Dendritic cell treated with granulocyte-macrophage colony-stimulating factor and Interleukin-4, amounts not matched to agents 40 ng/mL and 50 ng/mL, for 4 days (primary cell): Measurements from ENCODE around the gene LGALS7.
A peak's percentile ranks its signal among the peaks of the same experiment; 100 is the strongest.

ENCODE experiments used
- H3K27ac Mint-ChIP-seq: one replicate; pipeline ENCODE4 v1.8.0; 2022; ENCODE audit warnings: mild to moderate bottlenecking, mixed read lengths
- H3K27me3 Mint-ChIP-seq: one replicate; pipeline ENCODE4 v1.8.0; 2022; ENCODE audit warnings: mild to moderate bottlenecking, mixed read lengths
- H3K36me3 Mint-ChIP-seq: one replicate; pipeline ENCODE4 v1.8.0; 2022; ENCODE audit warnings: low read depth, mixed read lengths
- H3K4me1 Mint-ChIP-seq: one replicate; pipeline ENCODE4 v1.8.0; 2022; ENCODE audit warnings: low read depth, mixed read lengths
- H3K4me3 Mint-ChIP-seq: one replicate; pipeline ENCODE4 v1.8.0; 2022; ENCODE audit warnings: mild to moderate bottlenecking, moderate library complexity, mixed read lengths
- H3K9me3 Mint-ChIP-seq: one replicate; pipeline ENCODE4 v1.8.0; 2022; ENCODE audit warnings: mixed read lengths
- intact Hi-C: fragments of 100-400 bp; cut with micrococcal nuclease; formaldehyde crosslinking; loops from one replicate; pipeline ENCODE4 v1.15.0; 2022

LGALS7 gene

DNA sequence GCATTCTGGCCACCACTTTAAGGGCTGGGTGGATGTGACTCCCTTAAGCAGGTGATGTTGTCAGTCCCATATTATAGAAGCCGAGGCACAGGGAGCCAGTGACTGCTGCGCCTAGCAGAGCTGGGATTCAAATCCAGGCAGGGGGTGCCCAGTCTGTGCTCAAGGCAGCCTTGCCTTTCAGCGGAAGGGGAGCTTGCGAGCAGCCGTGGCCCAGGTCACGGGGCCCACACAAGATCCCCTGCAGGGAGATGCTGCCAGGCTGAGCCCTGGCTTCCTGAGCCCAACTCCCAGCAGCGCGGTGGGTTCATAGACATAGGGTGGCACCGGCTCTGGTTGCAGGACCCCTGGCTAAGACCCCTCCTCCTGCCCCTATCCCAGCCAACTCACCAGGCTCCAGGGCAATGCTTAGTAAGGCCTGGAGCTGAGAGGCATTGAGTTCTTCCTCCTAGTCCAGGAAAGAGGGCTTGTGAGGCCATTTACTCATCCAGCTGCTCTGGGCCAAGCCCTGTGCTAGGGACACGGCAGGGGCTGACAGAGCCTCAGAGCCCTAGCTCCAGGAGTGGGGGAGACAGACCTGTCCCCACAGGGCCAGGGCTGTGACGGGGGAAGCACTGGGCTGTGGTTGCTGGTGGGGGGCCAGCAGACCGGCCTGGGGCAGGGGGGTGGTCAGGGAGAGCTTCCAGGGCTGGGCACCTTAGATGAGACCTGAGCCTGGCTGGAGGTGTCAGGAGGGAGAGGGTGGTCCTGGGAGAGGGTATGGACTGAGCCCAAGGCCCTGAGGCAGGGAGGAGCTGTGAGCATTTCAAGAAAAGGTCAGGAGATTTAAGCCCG is 38.7 kb downstream of the LGALS7 start:
- peaks cover 54% of the 10 kb centered on the region for H3K4me1 Mint-ChIP-seq
- H3K9me3 Mint-ChIP-seq, result no peaks in the 10 kb centered on the region
- intact Hi-C loops, result loop anchor here (10.0 kb wide), 1 partner anchor 110 kb away; the partner anchor contains the start of gene HNRNPL
- peaks cover 28% of the 10 kb centered on the region for H3K36me3 Mint-ChIP-seq
- peak overlapping the region; percentile 52 for H3K27ac Mint-ChIP-seq
- H3K27me3 Mint-ChIP-seq, result peaks cover 23% of the 10 kb centered on the region
- peak overlapping the region; percentile 58 for H3K4me3 Mint-ChIP-seq

DNA sequence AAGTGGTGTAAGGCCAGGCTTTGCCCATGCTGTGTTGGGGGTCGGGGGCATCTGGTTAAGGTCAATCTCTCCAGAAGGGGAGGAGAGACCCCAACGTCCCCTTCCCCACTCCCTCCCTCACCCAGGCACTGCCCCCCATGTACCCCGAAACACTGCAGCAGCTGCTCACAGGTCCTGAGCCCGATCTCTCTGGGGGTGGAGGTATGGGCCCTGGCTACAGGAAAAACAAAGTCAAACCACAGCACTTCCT is 39.2 kb downstream of the LGALS7 start:
- intact Hi-C loops, result loop anchor here (10.0 kb wide), 1 partner anchor 111 kb away; the partner anchor contains the start of gene HNRNPL
- Mint-ChIP-seq H3K27ac (no peak overlapping the region), H3K9me3 (no peaks in the 10 kb centered on the region), H3K36me3 (peaks cover 33% of the 10 kb centered on the region), H3K27me3 (peaks cover 21% of the 10 kb centered on the region), H3K4me1 (peaks cover 48% of the 10 kb centered on the region), H3K4me3 (no peak overlapping the region)

DNA sequence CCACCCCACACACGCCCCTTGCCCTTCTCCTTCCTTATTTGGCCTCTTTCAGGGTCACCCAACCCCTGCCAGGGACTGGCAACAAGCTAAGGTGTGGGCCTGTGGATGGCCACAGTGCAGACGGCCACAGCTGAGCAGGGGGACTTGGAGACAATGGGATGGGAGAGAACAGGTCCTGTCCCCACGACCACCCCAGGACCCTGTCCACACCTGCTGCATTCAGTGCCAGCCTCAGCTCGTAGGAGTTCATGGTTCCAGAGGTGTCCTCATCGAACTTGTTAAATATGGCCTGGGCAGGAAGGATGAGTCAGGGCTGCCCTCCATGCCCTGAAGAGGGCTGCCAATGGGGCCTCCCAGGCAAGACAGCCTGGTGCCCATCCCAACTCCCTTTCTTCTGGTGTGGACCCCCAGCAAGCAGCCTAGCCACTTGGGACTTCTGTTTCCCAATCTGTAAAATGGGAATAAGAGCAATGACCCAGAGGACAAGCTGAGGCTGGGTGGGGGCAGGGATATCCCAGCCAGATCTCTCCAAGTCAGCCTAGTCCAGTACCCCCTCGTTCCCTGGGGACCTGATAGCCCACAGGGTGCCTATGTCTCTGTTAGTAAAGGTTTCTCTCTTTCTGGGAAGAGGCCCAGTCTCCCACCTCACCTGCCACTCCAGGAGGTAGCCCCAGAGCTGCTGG is 39.7 kb downstream of the LGALS7 start:
- H3K36me3 Mint-ChIP-seq, result peaks cover 38% of the 10 kb centered on the region
- H3K9me3 Mint-ChIP-seq, result no peaks in the 10 kb centered on the region
- H3K27ac Mint-ChIP-seq, result peak overlapping the region; percentile 29
- H3K4me1 Mint-ChIP-seq, result peaks cover 47% of the 10 kb centered on the region
- H3K27me3 Mint-ChIP-seq, result peaks cover 20% of the 10 kb centered on the region
- no peak overlapping the region for H3K4me3 Mint-ChIP-seq
- intact Hi-C loops, result loop anchor here (10.0 kb wide), 1 partner anchor 111 kb away; the partner anchor contains the start of gene HNRNPL

DNA sequence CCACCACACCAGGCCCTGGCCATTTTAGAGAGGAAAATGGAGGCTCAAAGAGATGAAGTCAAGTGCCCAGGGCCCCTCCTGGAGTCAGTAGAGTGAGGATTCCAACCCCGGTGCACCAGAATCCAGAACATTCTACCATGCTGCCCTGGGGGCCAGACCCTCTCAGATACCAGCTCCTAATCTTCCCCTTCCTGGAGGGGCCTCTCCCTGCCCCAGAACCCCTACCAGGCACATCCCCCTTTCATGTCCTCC is 40.1 kb downstream of the LGALS7 start:
- Mint-ChIP-seq H3K27ac (peak overlapping the region; percentile 29), H3K9me3 (no peaks in the 10 kb centered on the region), H3K4me3 (no peak overlapping the region), H3K27me3 (peaks cover 16% of the 10 kb centered on the region), H3K4me1 (peaks cover 52% of the 10 kb centered on the region), H3K36me3 (peaks cover 43% of the 10 kb centered on the region)
- intact Hi-C loops, result loop anchor here (10.0 kb wide), 1 partner anchor 112 kb away; the partner anchor contains the start of gene HNRNPL

DNA sequence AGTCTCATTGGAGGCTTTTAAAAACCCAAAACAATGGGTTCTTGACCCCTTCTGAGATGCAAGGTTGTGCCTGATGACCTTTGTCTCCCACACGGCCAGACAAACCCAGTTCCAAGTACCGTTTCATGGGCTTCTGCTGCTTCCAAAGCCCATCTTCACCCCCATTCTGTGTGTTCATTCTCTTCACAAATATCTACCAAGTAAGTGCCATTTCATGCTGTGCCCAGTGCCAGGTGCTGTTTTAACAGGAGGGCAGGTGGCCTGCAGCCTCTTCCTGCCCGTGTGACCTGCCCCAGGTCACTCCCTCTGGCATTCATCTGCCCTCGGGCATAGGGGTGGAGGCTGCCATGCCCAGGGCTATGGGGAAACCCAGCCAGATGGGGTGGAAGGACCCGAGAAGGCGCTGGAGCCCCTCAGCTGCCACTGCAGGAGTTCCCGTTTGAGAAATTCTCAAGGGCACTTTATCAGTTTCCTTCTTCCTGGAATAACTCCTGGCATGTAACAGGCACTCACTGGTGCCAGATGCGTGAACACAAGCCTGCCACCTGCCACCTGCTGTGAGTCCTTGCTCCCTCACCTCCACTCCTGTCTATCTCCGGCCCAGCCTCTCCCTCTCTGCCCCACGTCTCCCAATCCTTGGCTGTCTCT is 41.5 kb downstream of the LGALS7 start:
- H3K4me3 Mint-ChIP-seq, result no peak overlapping the region
- H3K4me1 Mint-ChIP-seq, result peaks cover 48% of the 10 kb centered on the region
- no peaks in the 10 kb centered on the region for H3K9me3 Mint-ChIP-seq

DNA sequence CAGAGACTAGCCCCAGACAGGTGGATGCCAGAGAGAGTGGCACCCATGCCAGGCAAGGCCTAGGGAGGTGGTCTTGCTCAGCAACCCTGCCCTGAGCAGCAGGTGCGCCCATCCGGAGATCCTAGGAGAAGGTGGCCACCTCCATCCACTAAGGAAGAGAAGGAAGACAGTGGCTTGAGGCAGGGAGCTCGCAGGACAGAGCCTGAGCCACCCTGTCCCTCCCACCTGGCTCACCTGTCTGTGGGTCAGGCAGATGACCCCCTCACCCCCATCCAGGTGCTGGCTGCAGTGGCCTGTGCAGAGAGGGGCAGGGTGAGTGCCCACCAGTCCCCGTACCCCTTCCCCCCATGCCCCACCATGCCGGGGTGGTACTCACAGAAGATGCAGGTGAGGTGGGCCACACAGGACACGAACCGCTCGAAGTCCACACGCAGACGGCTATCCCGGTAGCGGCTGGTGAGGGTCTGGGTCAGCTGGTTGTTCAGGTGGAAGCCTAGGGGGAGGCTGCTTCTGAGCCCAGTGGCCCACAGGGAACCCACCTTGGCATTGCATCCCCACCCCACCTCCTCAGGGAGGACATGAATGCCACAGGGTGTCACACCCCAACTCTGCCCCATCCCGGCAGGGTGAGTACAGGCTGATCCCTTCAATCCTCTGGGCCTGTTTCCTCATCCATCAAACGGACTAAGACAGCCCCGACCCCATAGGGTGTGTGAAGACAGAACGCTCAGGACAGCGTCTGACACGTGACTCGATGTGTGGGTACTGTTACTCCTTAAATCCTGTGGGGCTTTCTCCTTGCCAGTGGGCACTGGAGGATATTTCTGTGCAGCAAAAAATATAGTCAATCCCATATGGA is 42.4 kb downstream of the LGALS7 start:
- Mint-ChIP-seq H3K4me1 (peaks cover 43% of the 10 kb centered on the region), H3K9me3 (no peaks in the 10 kb centered on the region), H3K27ac (no peak overlapping the region), H3K36me3 (peaks cover 65% of the 10 kb centered on the region), H3K4me3 (no peak overlapping the region), H3K27me3 (no peaks in the 10 kb centered on the region)
- intact Hi-C loops, result loop anchor here (10.0 kb wide), 1 partner anchor 114 kb away; the partner anchor contains the start of gene HNRNPL

More for the DNA sequence above, 41.5 kb downstream of the LGALS7 start:
- intact Hi-C loops, result loop anchor here (10.0 kb wide), 1 partner anchor 113 kb away; the partner anchor contains the start of gene HNRNPL
- Mint-ChIP-seq H3K36me3 (peaks cover 57% of the 10 kb centered on the region), H3K27ac (peak overlapping the region; percentile 19), H3K27me3 (peaks cover 5% of the 10 kb centered on the region)

DNA sequence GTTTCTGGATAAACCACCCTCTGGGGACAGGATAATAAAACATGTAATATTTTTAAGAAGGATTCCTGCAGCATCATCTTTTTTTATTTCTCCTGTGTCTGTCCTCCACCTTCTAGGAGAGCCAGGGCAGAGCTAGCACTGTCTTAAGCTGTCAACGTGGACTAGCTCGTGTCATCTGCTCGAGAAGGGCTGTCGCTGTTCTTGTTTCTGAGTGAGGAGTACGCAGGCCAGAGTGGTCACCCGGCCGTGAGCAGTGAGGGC is 42.9 kb downstream of the LGALS7 start:
- intact Hi-C loops, result loop anchor here (10.0 kb wide), 1 partner anchor 114 kb away; the partner anchor contains the start of gene HNRNPL
- no peak overlapping the region for H3K4me3 Mint-ChIP-seq
- H3K27me3 Mint-ChIP-seq, result no peaks in the 10 kb centered on the region
- peaks cover 41% of the 10 kb centered on the region for H3K4me1 Mint-ChIP-seq
- no peaks in the 10 kb centered on the region for H3K9me3 Mint-ChIP-seq
- peaks cover 70% of the 10 kb centered on the region for H3K36me3 Mint-ChIP-seq
- no peak overlapping the region for H3K27ac Mint-ChIP-seq

DNA sequence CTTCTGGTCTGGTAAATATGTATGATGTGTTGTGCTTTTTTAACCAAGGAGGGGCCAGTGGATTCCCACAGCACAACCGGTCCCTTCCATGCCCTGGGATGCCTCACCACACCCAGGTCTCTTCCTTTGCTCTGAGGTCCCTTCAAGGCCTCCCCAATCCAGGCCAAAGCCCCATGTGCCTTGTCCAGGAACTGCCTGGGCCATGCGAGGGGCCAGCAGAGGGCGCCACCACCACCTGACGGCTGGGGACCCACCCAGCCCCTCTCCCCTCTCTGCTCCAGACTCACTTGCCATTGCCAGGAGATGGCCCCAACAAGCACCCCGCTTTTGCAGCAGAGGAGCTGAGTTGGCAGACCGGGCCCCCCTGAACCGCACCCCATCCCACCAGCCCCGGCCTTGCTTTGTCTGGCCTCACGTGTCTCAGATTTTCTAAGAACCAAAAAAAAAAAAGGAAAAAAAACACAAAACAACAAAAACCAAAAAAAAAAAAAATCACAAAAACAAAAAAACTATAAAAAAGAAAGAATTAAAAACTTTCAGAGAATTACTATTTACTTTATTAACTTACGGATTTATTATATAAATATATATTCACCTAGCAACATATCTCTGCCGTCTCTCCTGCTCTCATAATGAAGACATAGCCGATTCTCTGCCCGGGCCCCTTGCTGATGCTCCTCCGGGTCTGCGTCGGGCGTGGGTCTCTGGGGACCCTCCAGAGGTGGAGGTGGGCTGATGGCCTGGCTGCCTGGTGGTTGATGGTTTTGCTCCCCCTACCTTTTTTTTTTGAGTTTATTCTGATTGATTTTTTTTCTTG is 43.5 kb downstream of the LGALS7 start:
- H3K9me3 Mint-ChIP-seq, result no peaks in the 10 kb centered on the region
- peaks cover 76% of the 10 kb centered on the region for H3K36me3 Mint-ChIP-seq
- intact Hi-C loops, result loop anchor here (5.0 to 10.0 kb wide), 2 partner anchors 115 to 202 kb away; partner anchors contain the start of genes HNRNPL, MRPS12 and SARS2
- H3K27me3 Mint-ChIP-seq, result no peaks in the 10 kb centered on the region
- no peak overlapping the region for H3K4me3 Mint-ChIP-seq
- no peak overlapping the region for H3K27ac Mint-ChIP-seq
- H3K4me1 Mint-ChIP-seq, result peaks cover 36% of the 10 kb centered on the region

DNA sequence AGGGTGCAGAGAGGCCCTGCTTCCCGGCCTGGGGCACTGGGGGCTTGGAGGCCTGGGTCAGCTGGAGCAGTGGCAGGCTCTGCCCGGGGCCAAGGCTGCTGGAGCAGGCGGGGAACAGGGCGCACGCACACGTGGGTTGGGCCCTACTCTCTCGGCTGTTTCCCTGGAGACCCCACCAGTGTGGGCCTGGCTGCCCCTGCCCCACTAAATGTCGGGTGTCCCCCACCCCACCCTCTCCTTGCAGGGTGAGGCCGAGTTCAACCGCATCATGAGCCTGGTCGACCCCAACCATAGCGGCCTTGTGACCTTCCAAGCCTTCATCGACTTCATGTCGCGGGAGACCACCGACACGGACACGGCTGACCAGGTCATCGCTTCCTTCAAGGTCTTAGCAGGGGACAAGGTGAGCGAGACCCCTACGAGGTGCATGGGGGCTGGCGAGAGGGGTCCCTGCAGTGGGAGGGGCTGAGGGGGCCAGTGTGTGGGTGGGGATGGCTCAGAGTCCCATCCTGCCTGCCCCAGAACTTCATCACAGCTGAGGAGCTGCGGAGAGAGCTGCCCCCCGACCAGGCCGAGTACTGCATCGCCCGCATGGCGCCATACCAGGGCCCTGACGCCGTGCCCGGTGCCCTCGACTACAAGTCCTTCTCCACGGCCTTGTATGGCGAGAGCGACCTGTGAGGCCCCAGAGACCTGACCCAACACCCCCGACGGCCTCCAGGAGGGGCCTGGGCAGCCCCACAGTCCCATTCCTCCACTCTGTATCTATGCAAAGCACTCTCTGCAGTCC is 44.4 kb downstream of the LGALS7 start:
- H3K4me3 Mint-ChIP-seq, result no peak overlapping the region
- peaks cover 85% of the 10 kb centered on the region for H3K36me3 Mint-ChIP-seq
- no peaks in the 10 kb centered on the region for H3K9me3 Mint-ChIP-seq
- no peak overlapping the region for H3K27ac Mint-ChIP-seq
- intact Hi-C loops, result loop anchor here (5.0 kb wide), 1 partner anchor 203 kb away; the partner anchor contains the start of genes MRPS12 and SARS2
- H3K27me3 Mint-ChIP-seq, result no peaks in the 10 kb centered on the region
- H3K4me1 Mint-ChIP-seq, result peaks cover 26% of the 10 kb centered on the region

DNA sequence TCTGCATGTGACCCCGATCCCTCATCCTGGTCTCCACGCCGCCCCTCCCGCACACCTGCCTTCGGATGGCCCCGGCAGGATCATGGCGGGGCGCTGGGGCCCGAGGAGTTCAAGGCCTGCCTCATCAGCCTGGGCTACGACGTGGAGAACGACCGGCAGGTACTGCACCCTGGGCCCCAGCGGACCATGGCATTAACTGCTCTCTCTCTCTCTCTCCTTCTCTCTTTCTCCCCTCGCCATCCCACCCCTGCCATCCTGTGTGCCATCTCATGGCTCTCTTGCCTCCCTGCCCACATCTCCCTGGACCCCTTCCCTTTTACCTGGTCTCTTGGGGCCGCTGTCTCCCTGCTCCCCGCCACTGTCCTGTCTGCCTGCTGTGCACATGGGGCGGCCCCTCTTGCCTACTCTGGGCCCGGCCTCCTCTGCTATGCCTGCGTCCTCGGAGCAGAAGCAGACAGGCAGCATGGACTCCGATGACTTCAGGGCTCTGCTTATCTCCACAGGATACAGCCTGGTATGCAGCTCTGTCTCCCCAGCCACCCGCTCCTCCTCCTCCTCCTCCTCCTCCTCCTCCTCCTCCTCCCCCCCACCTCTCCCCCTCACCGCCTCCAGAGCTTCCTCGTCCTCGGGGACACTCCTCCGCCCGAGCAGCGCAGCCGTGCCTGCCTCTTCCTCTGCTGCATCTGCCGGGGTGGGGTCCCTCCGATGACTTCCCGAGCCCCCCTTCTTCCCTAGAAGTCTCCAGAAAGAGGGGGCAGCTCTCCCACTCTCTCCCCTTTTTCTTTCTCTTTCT is 45.3 kb downstream of the LGALS7 start:
- Mint-ChIP-seq H3K36me3 (peaks cover 94% of the 10 kb centered on the region), H3K4me3 (no peak overlapping the region), H3K4me1 (peaks cover 18% of the 10 kb centered on the region), H3K27me3 (no peaks in the 10 kb centered on the region), H3K27ac (no peak overlapping the region), H3K9me3 (no peaks in the 10 kb centered on the region)
- intact Hi-C loops, result loop anchor here (5.0 kb wide), 1 partner anchor 204 kb away; the partner anchor contains the start of genes MRPS12 and SARS2

DNA sequence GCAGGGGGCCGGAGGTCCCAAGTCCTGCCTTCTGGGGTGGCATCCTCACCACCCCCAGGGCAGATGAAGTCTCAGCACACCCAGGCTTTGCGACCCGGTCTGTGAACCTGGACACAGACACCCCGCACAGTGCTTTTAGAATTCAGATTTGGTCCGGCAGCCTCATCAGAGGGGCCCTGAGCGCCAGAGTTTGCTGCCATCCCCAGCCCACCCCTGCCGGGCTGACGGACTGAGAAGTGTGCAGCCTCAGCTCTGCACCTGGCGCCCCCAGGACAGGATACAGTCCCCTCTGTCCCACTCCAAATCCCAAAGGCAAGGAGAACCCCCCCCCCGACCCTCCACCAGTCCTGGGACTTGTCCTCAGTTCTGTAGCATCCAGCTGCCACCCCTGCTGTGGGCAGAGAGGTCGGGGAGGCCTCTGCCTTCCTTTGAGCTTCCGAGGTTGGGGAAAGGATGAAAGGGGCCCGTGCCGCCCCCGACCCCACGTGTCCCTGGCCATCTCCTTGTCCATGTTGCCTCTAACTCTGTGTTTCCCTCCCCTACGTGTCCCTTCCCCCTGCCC is 45.9 kb downstream of the LGALS7 start:
- no peak overlapping the region for H3K27ac Mint-ChIP-seq
- no peaks in the 10 kb centered on the region for H3K27me3 Mint-ChIP-seq
- H3K36me3 Mint-ChIP-seq, result peaks cover 100% of the 10 kb centered on the region
- H3K9me3 Mint-ChIP-seq, result no peaks in the 10 kb centered on the region
- intact Hi-C loops, result loop anchor here (5.0 kb wide), 1 partner anchor 205 kb away; the partner anchor contains the start of genes MRPS12 and SARS2
- no peak overlapping the region for H3K4me3 Mint-ChIP-seq
- peaks cover 12% of the 10 kb centered on the region for H3K4me1 Mint-ChIP-seq
